Muscle layer of colon (tissue), 2 donors: ENCODE results near the gene MLKL.
"Not testable (repeated sequence)": the region's sequence is repeated elsewhere in the genome, so short reads cannot be mapped to it uniquely, and the experiment has no call there.

Source experiments
- H3K27ac ChIP-seq: one replicate; pipeline ENCODE4 v1.7.0; 2013; ENCODE audit warnings: low read depth, mild to moderate bottlenecking, low read length, moderate library complexity
- H3K27me3 ChIP-seq, 2 donors: one replicate each; pipeline ENCODE4 v1.7.0; 2013; ENCODE audit warnings: low read length in 2 of 2, mild to moderate bottlenecking in 2 of 2; ENCODE audit not compliant: insufficient read depth in 2 of 2, control insufficient read depth in 1 of 2
- H3K36me3 ChIP-seq: one replicate; pipeline ENCODE4 v1.7.0; 2013; ENCODE audit warnings: mild to moderate bottlenecking, low read length; ENCODE audit not compliant: insufficient read depth
- H3K4me1 ChIP-seq: one replicate; pipeline ENCODE4 v1.7.0; 2013; ENCODE audit warnings: mild to moderate bottlenecking, low read length; ENCODE audit not compliant: insufficient read depth
- H3K4me3 ChIP-seq, 2 donors: one replicate each; pipeline ENCODE4 v1.7.0; 2013; ENCODE audit warnings: low read length in 2 of 2, low read depth in 1 of 2, mild to moderate bottlenecking in 1 of 2, moderate library complexity in 1 of 2
- H3K9ac ChIP-seq: one replicate; pipeline ENCODE4 v1.7.0; 2013; ENCODE audit warnings: low read length
- H3K9me3 ChIP-seq: one replicate; pipeline ENCODE4 v1.7.0; 2013; ENCODE audit warnings: mild to moderate bottlenecking, low read length
- donor health status: abdominal sarcoma.
- donor health status: Adenocarcinoma of cecum.

The MLKL gene

DNA sequence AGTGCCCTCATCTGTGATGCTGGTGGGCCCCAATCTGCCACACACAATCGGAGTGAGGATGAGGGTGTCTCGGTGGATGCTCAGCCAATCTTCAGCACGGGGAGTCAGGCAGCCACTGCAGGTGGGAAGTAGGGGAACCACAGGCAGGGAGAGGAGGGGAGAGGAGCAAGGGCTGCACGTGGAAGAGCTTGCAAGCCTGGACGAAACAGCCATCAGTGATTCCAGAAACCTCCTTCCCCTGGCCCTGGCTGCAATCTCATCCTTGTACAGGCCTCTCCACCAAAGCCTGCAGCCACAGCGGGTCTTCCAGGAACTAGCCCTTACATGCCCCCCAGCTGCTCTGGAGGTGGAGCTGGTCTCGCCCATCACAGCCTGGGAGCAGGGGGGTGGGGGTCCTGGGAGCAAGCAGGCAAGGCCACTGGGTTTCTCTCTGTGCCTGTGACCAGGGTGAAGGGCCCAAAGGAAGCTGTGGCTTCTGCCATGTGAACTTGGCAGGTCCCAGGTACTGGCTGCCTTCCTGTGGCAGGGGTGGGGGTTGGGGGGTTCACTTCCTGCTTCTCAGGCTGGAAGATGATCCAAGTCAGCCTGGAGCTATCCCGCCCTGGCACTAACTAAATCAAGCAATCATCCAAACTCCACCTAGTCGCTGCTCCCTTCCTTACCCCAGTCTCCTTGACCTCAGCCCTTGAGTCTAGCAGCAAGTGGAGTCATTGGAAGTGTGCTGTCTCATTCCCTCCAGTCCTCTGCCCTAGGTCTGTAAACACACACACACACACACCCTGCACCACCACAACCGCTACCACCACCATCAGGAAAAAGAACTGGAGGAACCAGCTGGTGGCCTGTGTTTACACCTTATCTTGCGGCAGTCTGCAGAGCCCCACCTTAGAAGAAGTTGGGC, 29.4 kb upstream of the MLKL start:
- Histone ChIP-seq H3K9ac (no peak overlapping the region), H3K4me3 (no peak overlapping the region), H3K27ac (no peak overlapping the region)

DNA sequence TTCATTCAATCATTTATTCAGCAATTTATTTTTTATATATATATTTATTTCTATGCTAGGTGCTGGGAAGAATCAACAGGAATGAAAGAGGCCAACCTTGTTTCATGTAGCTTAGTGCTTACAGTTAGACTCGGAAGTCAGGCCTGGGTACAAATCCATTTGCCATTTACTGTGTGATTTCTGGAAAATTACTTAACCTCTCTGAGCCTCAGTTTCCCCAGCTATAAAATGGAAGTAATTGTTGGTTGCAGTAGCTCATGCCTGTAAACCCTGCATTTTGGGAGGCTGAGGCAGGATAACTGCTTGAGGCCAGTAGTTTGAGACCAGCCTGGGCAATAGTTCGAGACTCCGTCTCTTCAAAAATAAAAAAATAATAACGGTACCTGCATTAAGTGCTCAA, 27.2 kb upstream of the MLKL start:
- Histone ChIP-seq H3K4me3 (no peak overlapping the region), H3K27ac (no peak overlapping the region), H3K4me1 (no peaks in the 10 kb centered on the region), H3K27me3 (no peaks in the 10 kb centered on the region), H3K9me3 (no peaks in the 10 kb centered on the region), H3K36me3 (no peaks in the 10 kb centered on the region), H3K9ac (no peak overlapping the region)

More for the DNA sequence above, 29.4 kb upstream of the MLKL start:
- Histone ChIP-seq H3K27me3 (no peaks in the 10 kb centered on the region), H3K9me3 (no peaks in the 10 kb centered on the region), H3K4me1 (no peaks in the 10 kb centered on the region), H3K36me3 (no peaks in the 10 kb centered on the region)

DNA sequence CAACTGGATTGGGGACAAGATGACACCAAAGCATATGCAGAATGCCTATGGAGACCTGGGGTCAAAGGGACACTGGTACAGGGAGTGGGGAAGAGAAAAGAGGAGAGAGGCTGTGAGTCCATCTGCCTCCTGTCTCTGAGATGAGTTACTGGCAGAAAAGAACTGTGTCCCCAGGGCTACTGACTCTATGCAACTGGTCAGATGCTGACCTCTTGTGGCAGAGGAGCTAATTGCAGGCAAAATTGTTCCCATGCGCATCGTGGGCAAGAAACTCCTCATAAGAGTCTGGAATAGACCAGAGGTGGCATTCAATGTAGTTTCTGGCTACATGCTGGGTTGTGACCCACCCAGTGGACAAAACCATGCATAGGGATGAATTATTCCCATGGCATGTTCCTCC, 26.1 kb upstream of the MLKL start:
- H3K27ac ChIP-seq: no peak overlapping the region
- no peaks in the 10 kb centered on the region for H3K4me1 ChIP-seq
- no peaks in the 10 kb centered on the region for H3K9me3 ChIP-seq
- H3K27me3 ChIP-seq: no peaks in the 10 kb centered on the region
- H3K4me3 ChIP-seq: no peak overlapping the region
- H3K9ac ChIP-seq: no peak overlapping the region
- H3K36me3 ChIP-seq: no peaks in the 10 kb centered on the region

DNA sequence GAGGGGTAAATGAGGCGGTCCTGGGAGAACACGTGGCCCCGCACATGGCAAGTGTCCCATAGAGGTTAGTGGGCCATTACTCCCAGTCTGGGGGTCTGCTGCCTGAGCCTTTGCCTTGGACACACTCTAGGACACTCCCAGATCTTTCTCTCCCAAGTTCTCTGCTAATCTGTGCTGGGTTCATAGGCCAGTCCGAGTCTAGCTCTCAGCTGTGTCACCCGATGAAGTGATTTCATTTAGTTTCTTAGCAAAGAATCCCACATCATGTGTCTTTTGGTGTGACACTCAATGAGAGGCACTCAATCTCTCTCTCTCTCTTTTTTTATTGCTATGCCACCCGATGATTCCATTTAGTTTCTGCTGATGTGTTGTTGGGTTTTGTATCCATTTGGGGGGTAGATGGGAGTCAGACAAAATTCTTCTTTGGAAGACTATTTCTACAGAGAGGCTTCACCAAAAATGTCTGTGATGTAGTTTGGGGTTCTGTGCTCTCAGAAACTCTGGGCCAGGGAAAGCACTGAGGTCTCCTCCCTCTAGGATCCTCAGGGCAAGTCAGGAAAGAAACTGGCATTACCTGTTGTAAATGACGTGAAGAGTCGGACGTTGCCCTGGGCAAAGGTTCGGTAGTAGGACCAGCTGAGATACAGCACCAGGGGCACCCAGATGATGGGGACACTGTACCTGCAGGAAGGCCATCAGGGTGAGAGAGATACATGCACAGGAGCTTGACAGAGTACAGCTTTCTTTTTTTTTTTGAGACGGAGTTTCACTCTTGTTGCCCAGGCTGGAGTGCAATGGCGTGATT, 25.2 kb upstream of the MLKL start:
- Histone ChIP-seq H3K9ac (no peak overlapping the region), H3K27me3 (no peaks in the 10 kb centered on the region), H3K4me3 (no peak overlapping the region), H3K4me1 (no peaks in the 10 kb centered on the region), H3K27ac (no peak overlapping the region), H3K36me3 (no peaks in the 10 kb centered on the region), H3K9me3 (no peaks in the 10 kb centered on the region)

DNA sequence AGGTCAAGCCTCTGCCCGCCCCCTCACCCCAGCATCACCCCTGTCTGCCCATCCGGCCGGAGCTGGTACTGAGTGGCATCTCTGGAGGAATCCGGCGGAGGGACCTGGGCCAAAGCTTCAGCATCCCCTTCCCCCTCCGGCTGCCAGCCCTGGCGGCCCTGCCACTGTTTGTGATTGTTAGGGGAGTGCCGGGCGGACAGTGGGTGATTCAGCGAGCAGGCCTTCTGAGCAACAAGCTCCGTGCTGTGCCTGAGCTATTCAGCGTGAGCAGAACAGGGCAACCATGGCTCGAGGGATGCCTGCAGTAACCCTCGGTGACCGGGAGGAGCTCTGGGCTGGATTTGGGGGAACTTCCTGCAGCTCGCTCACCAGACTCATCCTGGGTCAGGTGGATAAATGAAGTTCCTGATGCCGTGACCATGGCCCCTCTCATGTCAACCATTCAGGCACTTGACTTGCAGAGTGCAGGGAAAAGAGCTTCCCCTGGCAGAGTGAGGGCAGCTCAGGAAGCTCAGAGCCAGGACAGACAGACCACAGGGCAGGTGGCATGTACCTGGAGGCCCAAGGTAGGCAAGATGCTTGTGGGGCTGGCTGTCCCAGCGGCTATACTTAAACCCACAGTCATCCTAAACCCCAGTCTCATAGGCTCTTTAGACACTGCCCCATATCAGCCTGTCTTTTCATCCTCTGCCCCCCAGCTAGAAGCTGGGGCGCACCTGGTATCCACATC, 24.3 kb upstream of the MLKL start:
- Histone ChIP-seq H3K27ac (no peak overlapping the region), H3K9ac (no peak overlapping the region), H3K9me3 (no peaks in the 10 kb centered on the region), H3K27me3 (no peaks in the 10 kb centered on the region), H3K4me1 (no peaks in the 10 kb centered on the region), H3K36me3 (no peaks in the 10 kb centered on the region), H3K4me3 (no peak overlapping the region)

DNA sequence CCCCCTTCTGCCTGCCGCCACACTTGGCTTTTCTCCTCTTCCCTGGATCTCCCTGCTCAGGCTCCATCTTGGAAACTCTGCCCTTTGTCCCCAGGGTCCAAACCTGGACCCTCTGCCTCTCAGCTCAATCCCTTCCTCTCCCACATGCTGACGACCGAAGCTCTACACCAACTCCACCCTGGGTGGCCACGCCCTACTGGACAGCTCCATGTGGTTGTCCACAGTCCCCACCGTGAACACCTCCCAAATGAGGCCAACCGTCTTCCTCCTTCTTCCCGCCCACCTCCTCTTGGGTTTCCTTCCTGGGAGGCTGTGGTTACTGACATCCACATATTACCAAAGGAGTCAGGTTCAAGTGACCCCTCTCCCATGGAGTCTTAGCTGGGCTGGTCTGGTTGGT, 22.6 kb upstream of the MLKL start:
- no peaks in the 10 kb centered on the region for H3K36me3 ChIP-seq
- H3K9ac ChIP-seq: no peak overlapping the region
- H3K27me3 ChIP-seq: no peaks in the 10 kb centered on the region
- H3K4me3 ChIP-seq: no peak overlapping the region
- no peak overlapping the region for H3K27ac ChIP-seq
- H3K9me3 ChIP-seq: no peaks in the 10 kb centered on the region
- H3K4me1 ChIP-seq: no peaks in the 10 kb centered on the region

DNA sequence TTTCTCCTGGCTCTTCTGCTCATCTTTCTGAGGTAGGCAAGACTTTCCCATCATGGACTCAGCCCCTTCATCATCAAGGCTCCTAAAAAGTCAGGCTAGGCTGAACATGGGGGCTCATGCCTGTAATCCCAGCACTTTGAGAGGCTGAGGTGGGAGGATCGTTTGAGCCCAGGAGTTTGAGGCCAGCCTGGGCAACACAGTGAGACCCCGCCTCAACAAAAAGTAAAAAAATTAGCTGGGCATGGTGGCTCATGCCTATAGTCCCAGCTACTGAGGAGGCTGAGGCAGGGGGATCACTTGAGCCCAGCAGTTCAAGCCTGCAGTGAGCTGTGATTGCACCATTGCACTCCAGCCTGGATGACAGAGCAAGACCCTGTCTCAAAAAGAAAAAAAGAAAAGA, 21.5 kb upstream of the MLKL start:
- not testable (repeated sequence) for H3K36me3 ChIP-seq, H3K4me1 ChIP-seq, H3K27me3 ChIP-seq, H3K9ac ChIP-seq, H3K27ac ChIP-seq, H3K4me3 ChIP-seq, H3K9me3 ChIP-seq

DNA sequence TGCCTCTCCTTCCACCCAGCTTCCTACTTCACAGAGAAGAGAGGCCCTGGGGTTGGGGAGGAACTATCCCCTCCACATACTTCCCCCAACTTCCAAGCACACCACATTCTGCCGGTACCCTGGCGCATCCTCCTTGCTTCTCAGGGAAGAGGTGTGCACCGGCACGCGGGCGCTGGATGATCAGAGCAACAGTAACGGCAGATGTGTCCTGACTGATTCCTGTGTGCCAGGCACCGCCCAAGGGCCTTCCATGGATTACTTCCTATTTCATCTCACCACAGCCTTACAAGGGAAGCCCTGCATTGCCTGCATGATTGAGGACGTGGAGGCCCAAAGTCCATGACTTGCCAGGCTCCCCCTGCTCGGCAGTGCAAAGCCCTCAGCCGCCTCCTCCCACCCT, 21.1 kb upstream of the MLKL start:
- no peaks in the 10 kb centered on the region for H3K36me3 ChIP-seq
- no peaks in the 10 kb centered on the region for H3K9me3 ChIP-seq
- no peaks in the 10 kb centered on the region for H3K27me3 ChIP-seq
- H3K27ac ChIP-seq: no peak overlapping the region
- H3K4me3 ChIP-seq: no peak overlapping the region
- H3K9ac ChIP-seq: no peak overlapping the region
- H3K4me1 ChIP-seq: no peaks in the 10 kb centered on the region

DNA sequence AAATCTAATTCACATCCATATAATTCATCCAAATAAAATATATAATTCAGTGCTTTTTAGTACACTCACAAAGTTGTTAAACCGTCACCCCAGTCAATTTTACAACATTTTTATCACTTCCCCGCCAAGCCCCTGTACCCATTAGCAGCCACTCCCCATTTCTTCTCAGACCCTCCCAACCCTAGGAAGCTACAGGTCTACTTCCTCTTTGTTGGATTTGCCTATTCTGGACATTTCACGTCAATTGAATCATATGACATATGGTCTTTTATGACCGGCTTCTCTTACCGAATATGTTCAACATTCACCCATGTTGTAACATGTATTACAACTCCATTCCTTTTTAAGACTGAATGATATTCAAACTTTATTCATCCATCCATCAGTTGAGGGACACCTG, 19.9 kb upstream of the MLKL start:
- no peaks in the 10 kb centered on the region for H3K9me3 ChIP-seq
- H3K36me3 ChIP-seq: no peaks in the 10 kb centered on the region

DNA sequence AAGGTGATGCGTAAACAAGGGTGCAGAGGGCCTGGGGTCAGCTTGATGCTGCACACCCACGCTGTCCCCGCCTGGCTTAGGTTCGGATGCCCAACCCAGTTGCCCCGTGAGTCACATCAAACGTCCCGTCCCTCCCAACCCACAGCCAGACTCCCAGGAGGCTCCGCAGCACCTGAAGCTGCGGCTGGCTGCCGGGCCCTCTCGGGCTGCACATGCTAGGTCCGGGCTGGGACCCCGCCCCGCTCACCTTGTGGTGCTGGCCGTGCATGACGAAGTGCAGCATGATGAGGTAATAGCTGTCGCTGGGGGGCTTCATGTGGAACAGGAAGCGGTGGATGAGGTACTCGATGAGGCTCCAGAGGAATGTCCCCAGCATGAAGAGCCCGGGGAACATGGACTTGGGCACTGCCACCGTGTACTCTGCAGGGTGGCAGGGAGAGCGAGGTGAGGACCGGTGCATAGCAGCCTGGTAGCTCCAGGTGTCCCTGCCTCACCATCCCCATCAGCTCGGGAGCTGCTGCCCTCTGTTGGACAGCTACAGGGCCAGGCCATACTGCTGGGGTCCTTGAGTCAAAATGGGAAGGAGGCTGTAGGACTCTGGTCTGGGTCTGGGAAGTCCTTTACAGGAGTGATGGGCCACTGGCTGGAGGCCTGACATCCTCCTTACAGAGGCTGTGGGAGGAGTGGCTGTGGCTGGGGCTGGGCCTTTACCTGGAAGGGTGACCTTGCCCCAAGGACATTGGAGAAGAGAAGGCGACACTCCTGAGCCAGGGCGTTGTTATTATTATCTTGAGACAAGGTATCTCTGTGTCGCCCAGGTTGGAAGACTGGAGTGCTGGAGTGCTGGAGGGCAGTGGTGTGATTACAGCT, 18.3 kb upstream of the MLKL start:
- H3K9me3 ChIP-seq: no peaks in the 10 kb centered on the region
- H3K36me3 ChIP-seq: no peaks in the 10 kb centered on the region
- no peak overlapping the region for H3K27ac ChIP-seq
- no peak overlapping the region for H3K4me3 ChIP-seq
- H3K9ac ChIP-seq: no peak overlapping the region
- no peaks in the 10 kb centered on the region for H3K4me1 ChIP-seq
- no peaks in the 10 kb centered on the region for H3K27me3 ChIP-seq

More for the DNA sequence above, 19.9 kb upstream of the MLKL start:
- no peak overlapping the region for H3K4me3 ChIP-seq
- no peaks in the 10 kb centered on the region for H3K27me3 ChIP-seq
- no peaks in the 10 kb centered on the region for H3K4me1 ChIP-seq
- H3K27ac ChIP-seq: no peak overlapping the region
- H3K9ac ChIP-seq: no peak overlapping the region
